Thymus (tissue), 11 donors: ENCODE measurements around the gene PFDN5. TPM values are rescaled to one million over a fixed set of nuclear protein-coding genes. Genes with fewer than 3 reads are reported as not detected.

Source experiments
- DNase-seq, 9 donors: peaks; one replicate each; pipeline ENCODE4 v3.0.0-alpha.2; 2013; ENCODE audit warnings: low spot score in 9 of 9, low read depth in 6 of 9, missing footprints in 1 of 9
- H3K27ac ChIP-seq, 2 donors: one replicate each; pipeline ENCODE4 v1.5.1; 2013; ENCODE audit warnings: control low read depth in 1 of 2, low read depth in 1 of 2, low read length in 1 of 2, mild to moderate bottlenecking in 1 of 2, moderate library complexity in 1 of 2
- H3K27me3 ChIP-seq, 2 donors: one replicate each; pipeline ENCODE4 v1.5.1; 2013; ENCODE audit warnings: low read length in 1 of 2; ENCODE audit not compliant: control insufficient read depth in 2 of 2, insufficient read depth in 1 of 2
- H3K36me3 ChIP-seq, 2 donors: one replicate each; pipeline ENCODE4 v1.5.1; 2013; ENCODE audit warnings: low read length in 1 of 2, mild to moderate bottlenecking in 1 of 2, moderate library complexity in 1 of 2; ENCODE audit not compliant: control insufficient read depth in 2 of 2, insufficient read depth in 2 of 2
- H3K4me1 ChIP-seq, 2 donors: one replicate each; pipeline ENCODE4 v1.5.1; 2013; ENCODE audit warnings: low read length in 2 of 2; ENCODE audit not compliant: control insufficient read depth in 2 of 2, insufficient read depth in 2 of 2
- H3K4me3 ChIP-seq, 2 donors: one replicate each; pipeline ENCODE4 v1.5.1; 2013; ENCODE audit warnings: low read length in 2 of 2, control low read depth in 1 of 2, mild to moderate bottlenecking in 1 of 2
- H3K9me3 ChIP-seq, 2 donors: one replicate each; pipeline ENCODE4 v1.5.1; 2013; ENCODE audit warnings: low read length in 1 of 2, mild to moderate bottlenecking in 1 of 2; ENCODE audit not compliant: control insufficient read depth in 2 of 2, insufficient read depth in 1 of 2
- WGBS: extraction: QIAGEN DNeasy Blood & Tissue Kit; methylation state at CpG from one replicate; pipeline ENCODE4 v1.1.7; 2013; 5-methylcytosine and 5-hydroxymethylcytosine counted together
- polyA plus RNA-seq: library from polyadenylated mRNA; stranded (reverse); fragments of 200-250 nt; gene quantifications from one replicate; pipeline ENCODE4 v1.2.3, GENCODE V29; 2013
- total RNA-seq: library from RNA; stranded (reverse); fragments of 120-200 nt; gene quantifications from one replicate; pipeline ENCODE4 v1.2.4, GENCODE V29; 2013
- donor health status: healthy.

Gene PFDN5
- total and polyA plus RNA-seq, 2 donors = 816 to 1,604 TPM

GRCh38 chr12:53340398-53340797 lies 45.1 kb downstream of the PFDN5 start:
- Histone ChIP-seq H3K27ac (no peak overlapping the region), H3K4me1 (peaks cover 21 to 38% of the 10 kb centered on the region in 2 donors), H3K9me3 (no peaks in the 10 kb centered on the region), H3K27me3 (peaks cover 2 to 55% of the 10 kb centered on the region in 2 donors), H3K4me3 (no peak overlapping the region), H3K36me3 (no peaks in the 10 kb centered on the region)
- DNase-seq = no peak
- 93% methylated on average over 9 of the region's 9 CpGs for WGBS

GRCh38 chr12:53343449-53343848 lies 48.1 kb downstream of the PFDN5 start:
- WGBS = 79% methylated on average over 3 of the region's 3 CpGs
- peaks cover 9 to 27% of the 10 kb centered on the region in 2 donors for H3K4me1 ChIP-seq
- H3K9me3 ChIP-seq = no peaks in the 10 kb centered on the region
- no peak overlapping the region for H3K4me3 ChIP-seq
- DNase-seq = no peak
- peaks cover 0 to 29% of the 10 kb centered on the region in 2 donors for H3K27me3 ChIP-seq
- no peaks in the 10 kb centered on the region for H3K36me3 ChIP-seq
- no peak overlapping the region for H3K27ac ChIP-seq

GRCh38 chr12:53343969-53344368 lies 48.6 kb downstream of the PFDN5 start:
- H3K4me1 ChIP-seq = peaks cover 5 to 22% of the 10 kb centered on the region in 2 donors
- peaks cover 0 to 23% of the 10 kb centered on the region in 2 donors for H3K27me3 ChIP-seq
- H3K27ac ChIP-seq = peak overlapping the region in 1 of 2 donors; percentile 19
- no peaks in the 10 kb centered on the region for H3K36me3 ChIP-seq
- WGBS = over 99% methylated on average over 4 of the region's 4 CpGs
- DNase-seq = peak in 1 of 9 donors; percentile 48
- H3K9me3 ChIP-seq = no peaks in the 10 kb centered on the region
- peak overlapping the region in 1 of 2 donors; percentile 65 for H3K4me3 ChIP-seq

DNA sequence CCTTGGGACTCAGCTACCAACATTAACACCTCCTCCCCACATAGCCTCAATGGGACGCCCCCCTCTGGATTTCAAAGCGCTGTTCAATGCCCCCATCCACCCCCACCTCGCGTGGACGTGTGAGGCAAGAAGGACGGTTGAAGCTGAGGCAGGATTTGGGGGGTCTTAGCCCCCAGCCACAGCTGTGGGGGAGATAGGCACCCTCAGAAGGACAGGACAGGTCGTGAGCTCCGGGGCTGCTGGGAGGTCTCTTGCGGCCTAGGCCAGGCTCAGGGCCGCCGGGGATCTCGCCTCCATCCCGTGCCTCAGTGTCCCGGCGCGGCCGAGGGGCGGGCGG lies 49.1 kb downstream of the PFDN5 start:
- Histone ChIP-seq H3K4me3 (peak overlapping the region in 1 of 2 donors; percentile 65), H3K27me3 (peaks cover 0 to 20% of the 10 kb centered on the region in 2 donors), H3K9me3 (no peaks in the 10 kb centered on the region), H3K36me3 (no peaks in the 10 kb centered on the region), H3K4me1 (peaks cover 5 to 22% of the 10 kb centered on the region in 2 donors), H3K27ac (no peak overlapping the region)
- no peak for DNase-seq
- whole genome bisulfite sequencing = 8% methylated on average over 19 of the region's 19 CpGs

GRCh38 chr12:53344824-53345485 lies 49.6 kb downstream of the PFDN5 start:
- Histone ChIP-seq H3K9me3 (no peaks in the 10 kb centered on the region), H3K27me3 (peaks cover 0 to 20% of the 10 kb centered on the region in 2 donors), H3K36me3 (no peaks in the 10 kb centered on the region), H3K27ac (peak overlapping the region in 1 of 2 donors; percentile 43), H3K4me1 (peaks cover 5 to 22% of the 10 kb centered on the region in 2 donors), H3K4me3 (peak overlapping the region; percentile 41 to 65)
- DNase-seq = peak in 5 of 9 donors; percentile 50 to 80 (median 66)
- WGBS = under 1% methylated on average over 50 of the region's 50 CpGs

GRCh38 chr12:53345486-53346188 lies 50.3 kb downstream of the PFDN5 start:
- Histone ChIP-seq H3K27me3 (peaks cover 0 to 16% of the 10 kb centered on the region in 2 donors), H3K4me3 (no peak overlapping the region), H3K4me1 (peaks cover 5 to 22% of the 10 kb centered on the region in 2 donors), H3K9me3 (no peaks in the 10 kb centered on the region), H3K36me3 (no peaks in the 10 kb centered on the region), H3K27ac (peak overlapping the region in 1 of 2 donors; percentile 31)
- WGBS = 51% methylated on average over 10 of the region's 10 CpGs
- DNase-seq = no peak

GRCh38 chr12:53346491-53346890 lies 51.1 kb downstream of the PFDN5 start:
- no peaks in the 10 kb centered on the region for H3K9me3 ChIP-seq
- H3K4me1 ChIP-seq = peaks cover 5 to 22% of the 10 kb centered on the region in 2 donors
- no peaks in the 10 kb centered on the region for H3K36me3 ChIP-seq
- no peak overlapping the region for H3K27ac ChIP-seq
- no peak for DNase-seq
- WGBS = 100% methylated on average over 1 of the region's 1 CpG
- peaks cover 0 to 13% of the 10 kb centered on the region in 2 donors for H3K27me3 ChIP-seq
- H3K4me3 ChIP-seq = no peak overlapping the region

DNA sequence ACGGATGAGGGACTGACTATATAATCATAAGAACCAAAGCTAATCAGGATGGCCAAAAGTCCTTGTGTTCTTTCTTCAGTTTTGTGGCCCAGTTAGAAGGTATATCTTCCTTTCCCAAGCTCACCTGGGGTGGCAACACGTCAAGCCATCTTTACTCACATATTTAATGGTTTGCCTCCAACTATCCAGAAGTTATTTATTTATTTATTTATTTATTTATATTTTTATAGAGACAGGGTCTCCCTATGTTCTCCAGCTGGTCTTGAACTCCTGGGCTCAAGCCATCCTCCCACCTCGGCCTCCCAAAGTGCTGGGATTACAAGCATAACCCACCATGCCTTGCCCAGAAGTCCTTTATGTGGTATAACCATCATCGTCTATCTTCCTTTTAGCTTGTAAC lies 52.6 kb downstream of the PFDN5 start:
- Histone ChIP-seq H3K4me3 (no peak overlapping the region), H3K4me1 (peaks cover 5 to 22% of the 10 kb centered on the region in 2 donors), H3K9me3 (no peaks in the 10 kb centered on the region), H3K36me3 (no peaks in the 10 kb centered on the region), H3K27me3 (peaks cover 0 to 13% of the 10 kb centered on the region in 2 donors), H3K27ac (no peak overlapping the region)
- no peak for DNase-seq
- 95% methylated on average over 4 of the region's 4 CpGs for WGBS
